Epidermal melanocyte (primary cell): ENCODE results near the gene GTF2F2.

Experiments
- DNase-seq: peaks from one replicate; pipeline ENCODE4 v3.0.0; 2011; ENCODE audit warnings: low spot score; ENCODE audit not compliant: insufficient read length

GTF2F2 gene, protein sequence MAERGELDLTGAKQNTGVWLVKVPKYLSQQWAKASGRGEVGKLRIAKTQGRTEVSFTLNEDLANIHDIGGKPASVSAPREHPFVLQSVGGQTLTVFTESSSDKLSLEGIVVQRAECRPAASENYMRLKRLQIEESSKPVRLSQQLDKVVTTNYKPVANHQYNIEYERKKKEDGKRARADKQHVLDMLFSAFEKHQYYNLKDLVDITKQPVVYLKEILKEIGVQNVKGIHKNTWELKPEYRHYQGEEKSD

DNA sequence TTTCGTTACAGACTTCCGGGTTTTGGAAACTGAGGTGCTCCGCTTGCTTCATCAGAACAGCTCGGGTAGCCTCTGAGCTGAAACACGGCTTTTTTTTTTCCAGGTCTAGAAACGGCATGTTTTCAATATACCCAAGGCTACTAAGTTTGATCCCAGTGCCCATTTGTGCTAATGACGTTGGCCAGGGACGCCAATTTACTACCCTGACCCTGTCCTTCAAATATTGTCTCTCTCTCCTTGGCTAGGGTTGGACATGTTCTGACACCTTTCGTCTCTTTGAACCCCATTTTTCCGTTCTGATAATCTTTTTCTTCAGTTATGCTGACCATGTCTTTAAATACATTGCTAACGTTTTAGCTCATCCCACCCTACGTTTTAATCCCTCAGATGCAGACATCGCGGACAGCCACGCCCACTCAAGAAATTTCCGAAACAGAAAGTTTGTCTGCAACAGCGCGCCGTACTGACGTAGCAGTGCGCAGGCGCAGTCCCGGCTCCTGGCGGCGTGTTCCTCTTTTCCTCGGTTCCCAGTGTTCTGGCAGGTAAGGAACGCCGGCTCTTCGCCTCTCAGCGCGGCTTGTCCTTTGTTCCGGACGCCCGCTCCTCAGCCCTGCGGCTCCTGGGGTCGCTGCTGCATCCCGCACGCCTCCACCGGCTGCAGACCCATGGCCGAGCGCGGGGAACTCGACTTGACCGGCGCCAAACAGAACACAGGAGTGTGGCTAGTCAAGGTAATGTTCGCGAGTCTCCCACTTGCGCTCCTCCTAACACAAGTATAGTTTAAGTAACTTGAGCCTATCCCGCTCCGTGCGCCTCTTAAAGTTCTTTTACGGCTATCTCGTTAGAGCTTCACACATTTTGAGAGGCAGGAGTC lies at the start of gene GTF2F2:
Gene GTF2F2, plus strand, starts transcription at position 520 of the 874 bp plus-strand sequence. Its CDS starts 146 bp downstream, at position 666.
- peak; percentile 73 for DNase-seq

DNA sequence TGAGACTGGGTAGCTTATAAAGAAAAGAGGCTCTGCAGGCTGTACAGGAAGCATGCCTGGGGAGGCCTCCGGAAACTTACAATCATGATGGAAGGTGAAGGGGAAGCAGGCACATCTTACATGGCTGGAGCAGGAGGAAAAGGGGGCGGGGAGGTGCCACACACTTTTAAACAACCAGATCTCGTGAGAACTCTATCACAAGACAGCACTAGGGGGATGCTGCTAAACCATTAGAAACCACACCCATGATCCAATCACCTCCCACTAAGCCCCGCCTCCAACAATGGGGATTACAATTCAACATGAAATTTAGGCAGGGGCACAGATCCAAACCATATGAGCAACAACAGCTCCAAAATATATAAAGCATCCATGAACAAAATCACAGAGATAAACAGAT lies 46.5 kb upstream of the GTF2F2 start:
- DNase-seq, result no peak

DNA sequence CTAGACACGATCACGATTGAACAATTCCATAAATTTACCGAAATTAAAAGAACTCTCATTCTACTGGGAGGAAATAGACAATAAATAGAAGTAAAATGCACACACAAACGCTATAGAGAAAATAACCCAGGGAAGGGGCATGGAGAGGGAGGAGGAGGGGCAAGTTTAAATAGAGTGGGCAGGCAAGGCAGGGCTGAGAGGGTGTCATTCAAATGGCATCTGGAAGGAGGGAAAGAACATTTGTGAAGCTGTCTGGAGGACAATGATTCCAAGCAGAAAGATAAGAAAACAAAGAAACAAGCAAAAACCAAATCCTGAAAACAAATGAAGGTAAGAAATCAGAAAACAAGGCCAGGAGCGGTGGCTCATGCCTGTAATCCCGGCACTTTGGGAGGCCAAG lies 45.6 kb upstream of the GTF2F2 start:
- DNase-seq, result no peak

DNA sequence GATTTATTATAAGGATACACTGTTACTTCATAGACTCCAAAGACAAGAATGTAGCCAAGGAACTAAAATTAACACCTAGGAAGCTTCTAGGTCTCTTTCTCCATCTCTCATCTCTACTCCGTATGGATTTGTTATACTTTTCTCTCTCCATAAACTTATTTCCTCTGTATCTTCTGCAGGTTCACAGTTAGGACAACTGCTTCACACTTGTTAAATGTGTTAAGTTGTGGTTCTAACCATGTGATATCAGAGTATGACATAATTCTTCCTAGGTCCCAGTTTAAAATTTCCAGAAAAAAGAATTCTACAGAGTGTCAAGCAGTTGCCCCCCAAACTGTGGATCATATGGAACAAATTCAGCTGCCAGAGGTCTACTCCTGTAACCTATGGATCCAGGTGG lies 42.3 kb upstream of the GTF2F2 start:
- no peak for DNase-seq

DNA sequence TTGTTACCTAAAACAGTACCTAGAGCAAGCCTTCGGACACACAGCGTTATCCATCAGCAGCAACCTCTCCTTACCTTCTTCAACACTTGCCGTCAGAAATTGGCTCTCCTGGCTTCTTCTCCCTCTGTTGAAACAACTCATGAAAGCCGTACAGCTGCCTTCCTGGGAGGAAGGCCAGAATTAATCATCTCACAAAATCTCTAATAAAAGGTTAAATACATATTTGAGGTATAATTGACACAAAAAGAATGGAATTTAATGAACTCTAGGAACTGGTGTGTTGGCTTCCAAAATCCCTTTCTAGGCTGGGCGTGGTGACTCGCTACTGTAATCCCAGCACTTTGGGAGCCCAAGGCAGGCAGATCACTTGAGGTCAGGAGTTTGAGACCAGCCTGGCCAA lies 37.3 kb upstream of the GTF2F2 start:
- DNase-seq, result no peak

DNA sequence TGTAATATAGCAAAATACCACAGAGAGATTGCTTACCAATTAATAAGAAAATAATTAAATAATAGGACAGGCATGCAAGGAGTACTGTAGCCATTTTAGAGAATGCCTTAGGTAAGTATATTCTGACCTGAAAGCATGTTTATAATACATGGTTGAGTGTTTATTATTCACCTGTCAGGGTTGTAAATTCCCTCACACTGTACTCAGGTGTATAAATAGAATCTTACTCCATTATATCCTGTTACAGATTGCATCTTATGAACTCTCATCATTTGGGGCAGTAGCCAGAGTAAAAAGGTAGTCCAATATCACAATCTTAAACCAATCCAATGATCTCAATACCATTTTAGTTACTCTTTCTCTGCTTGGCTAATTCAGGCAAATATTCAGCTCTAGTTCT lies 35.8 kb upstream of the GTF2F2 start:
- no peak for DNase-seq

DNA sequence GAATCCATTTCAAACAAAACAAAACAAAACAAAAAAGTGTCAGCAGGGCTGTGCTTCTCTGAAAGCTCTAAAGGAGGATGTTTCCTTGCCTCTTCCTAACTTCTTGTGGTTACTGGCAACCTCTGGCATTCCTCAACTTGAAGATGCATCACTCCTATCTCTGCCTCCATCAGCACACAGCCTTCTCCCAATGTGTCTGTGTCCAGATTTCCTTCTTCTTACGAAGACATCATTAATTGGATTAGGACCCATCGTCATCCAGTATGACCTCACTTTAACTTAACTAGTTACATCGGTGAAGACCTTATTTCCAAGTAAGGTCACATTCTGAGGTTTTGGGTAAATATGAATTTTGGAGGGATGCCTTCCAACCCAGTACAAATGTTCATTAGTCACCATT lies 33.8 kb upstream of the GTF2F2 start:
- no peak for DNase-seq

DNA sequence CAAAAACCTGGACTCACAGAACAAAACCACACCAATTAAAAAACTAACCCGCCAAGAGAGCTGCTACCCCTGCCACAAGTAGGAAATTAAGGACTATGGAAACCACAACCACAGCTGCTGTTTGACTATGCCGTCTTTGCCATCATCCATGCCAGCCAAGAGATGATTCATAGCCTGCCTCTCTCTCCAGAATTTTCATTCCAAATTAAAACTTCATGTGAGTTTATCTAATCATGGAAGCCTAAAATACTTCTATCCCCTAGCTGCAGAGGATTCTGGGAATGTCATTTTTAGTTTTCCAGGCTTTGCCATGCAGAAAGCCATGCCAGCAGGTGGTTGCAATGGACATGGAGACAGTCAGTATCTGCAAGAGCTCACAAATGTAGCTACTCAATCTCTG lies 27.6 kb upstream of the GTF2F2 start:
- DNase-seq, result peak; percentile 32

DNA sequence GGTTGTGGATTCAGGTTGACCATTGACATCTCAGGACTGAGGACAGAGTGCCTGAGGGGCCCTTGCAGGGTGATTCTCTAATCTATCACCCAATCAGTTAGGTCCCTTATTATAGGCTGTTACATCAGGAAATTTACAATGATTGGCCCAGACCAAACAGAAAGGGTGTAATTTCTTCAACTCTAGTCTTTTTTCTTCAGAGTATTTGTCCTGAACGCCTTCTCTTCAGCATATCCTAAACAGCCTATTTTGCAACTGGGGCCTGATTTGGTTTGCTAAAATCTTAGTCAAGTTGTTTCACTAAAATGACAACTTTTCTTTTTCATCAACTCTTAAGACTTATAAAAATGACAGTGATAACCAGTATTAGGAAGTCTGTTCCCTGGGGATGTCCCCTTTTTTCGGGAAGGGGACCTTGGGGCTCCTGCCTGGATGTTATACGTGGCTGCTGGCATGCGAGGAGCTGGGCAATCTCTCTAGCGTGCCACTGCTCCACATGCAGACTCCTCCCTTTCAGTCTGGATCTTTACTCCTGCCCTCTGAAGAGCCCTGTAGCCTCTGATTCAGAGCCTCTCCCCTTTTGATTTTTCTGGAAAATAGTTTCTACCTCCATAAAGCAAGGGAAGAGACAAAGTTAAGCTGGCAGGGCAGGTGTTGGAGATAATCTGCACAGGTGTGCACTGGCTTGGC lies 19.6 kb upstream of the GTF2F2 start:
- no peak for DNase-seq

DNA sequence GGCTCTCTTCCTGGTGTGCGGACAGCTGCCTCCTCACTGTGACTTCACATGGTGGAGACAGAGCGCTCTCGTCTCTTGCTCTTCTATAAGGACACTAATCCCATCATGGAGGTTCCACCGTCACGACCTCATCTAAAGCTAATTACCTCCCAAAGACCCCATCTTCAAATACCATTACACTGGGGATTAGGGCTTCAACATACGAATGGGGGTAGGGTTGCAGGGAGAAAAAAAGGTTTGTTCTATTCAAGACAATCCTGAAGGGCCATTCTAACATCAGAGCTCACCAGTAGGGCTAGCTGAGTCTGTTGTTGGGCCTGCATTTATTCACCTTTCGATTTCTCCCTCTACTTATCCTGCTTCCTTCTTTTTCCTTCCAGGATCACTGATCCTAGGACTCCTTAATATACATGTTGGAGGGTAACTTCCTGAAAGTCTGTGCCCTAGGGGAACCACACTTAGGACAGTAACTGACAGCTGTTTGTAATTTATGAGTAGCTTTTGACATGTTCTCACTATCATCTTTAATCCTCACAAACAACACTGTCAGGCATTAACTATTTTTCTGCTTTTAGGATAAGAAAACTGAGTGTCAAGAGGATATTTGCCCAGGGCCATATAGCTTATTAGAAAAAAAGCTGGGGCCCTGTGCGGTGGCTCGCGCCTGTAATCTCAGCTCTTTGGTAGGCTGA lies 18.8 kb upstream of the GTF2F2 start:
- DNase-seq, result no peak

DNA sequence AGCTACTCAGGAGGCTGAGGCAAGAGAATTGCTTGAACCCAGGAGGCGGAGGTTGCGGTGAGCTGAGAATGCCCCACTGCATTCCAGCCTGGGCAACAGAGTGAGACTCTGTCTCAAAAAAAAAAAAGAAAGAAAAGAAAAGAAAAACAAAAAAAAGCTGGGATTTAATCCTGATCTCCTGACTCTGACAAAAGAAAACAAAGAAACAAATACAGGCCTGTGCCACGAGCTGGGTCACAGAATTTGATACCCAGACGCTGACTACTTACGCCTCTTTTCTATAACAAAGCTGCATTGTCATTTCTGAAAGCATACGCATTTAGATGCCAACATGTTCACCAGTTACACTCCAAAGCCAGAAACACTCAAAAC lies 18.2 kb upstream of the GTF2F2 start:
- DNase-seq, result peak; percentile 34

DNA sequence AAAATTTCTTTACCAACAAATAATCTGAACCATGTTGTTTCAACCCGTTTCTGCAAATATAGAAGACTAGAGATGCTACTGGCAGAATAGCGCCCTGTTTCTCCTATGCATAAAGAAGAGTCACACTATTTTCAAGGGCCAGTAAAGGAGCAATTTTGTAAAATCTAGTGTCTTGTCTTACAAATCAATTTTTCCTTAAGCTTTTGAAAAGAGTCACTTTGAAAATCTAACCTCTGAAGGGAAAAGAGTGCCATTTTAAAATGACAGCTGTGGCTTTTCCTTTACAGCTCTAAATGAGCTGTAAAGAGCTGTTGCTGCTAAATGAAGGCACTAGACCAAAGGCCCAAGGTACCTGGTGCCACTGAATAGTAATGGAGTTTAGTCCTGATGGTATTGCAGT lies 16.9 kb upstream of the GTF2F2 start:
- DNase-seq, result no peak

DNA sequence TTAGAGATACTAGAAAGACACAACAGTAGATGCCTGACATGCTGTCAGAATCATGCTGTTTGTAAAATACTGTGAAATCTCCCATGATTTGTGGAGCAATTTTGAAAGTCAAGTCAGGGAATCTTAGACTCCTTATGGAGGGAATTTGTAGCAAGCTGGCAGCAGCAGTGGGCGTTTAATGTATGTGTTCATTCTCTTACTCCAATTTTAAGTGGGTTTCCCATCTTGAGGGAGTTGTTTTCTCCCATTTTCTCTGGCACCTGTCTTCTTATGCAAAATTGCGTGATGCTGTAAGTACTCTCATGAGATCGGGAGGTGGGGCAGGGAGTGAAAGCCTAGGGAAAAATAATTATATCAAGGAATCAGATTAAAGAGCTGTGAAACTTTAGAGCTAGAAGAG lies 16.0 kb upstream of the GTF2F2 start:
- DNase-seq, result no peak

DNA sequence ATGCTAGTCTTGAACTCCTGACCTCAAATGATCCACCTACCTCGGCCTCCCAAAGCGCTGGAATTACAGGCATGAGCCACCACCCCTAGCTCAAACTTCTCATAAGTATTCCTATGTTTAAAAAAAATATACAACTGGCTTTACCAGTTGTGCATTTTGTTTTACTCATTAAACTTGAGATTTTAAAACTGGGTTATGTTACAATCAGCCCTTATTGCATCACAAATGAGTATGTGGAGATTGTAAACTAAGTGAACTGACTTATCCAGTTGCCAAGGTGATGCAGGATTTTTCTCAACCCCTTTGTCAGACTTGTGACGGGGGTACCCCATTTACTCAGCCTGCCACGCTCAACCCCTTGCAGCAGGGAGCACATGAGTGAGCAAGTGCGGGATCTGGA lies 14.4 kb upstream of the GTF2F2 start:
- no peak for DNase-seq

DNA sequence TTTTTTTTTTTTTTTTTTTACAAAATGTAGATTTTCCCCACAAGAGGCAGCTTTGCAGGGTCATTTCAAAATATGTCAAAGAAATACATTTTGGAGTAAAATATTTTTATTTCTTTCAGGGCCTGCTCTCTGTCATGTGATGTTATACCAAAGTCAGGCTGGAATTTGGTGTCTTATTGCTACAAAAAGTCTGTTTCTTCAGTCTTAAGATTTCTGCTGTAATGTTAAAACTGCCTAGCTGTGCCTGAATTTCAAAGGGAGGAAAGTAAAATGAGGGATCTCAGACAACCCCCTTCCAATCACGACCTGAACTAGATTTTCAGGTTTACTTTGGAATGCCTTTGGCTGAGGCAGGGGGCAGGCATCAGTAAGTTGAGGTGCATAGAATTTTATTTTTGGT lies 12.8 kb upstream of the GTF2F2 start:
- no peak for DNase-seq

DNA sequence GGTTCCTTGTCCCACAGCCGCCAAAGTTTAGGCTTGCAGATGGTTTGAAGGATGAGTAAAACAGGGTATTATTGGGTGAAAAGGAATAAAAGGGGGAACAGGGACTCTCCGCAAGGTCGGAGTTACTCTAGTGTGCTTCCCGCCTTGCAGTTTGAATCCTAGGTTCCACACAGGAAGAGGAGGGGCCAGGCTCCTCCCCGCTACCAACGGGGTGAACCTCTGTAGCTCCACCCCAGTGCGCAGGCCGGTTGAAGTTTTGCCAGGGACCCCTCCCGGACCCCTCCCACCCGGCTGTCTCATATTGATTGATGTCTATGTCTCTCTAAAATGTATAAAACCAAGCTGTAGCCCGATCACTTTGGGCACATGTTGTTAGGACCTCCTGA lies 11.6 kb upstream of the GTF2F2 start:
- DNase-seq, result no peak

DNA sequence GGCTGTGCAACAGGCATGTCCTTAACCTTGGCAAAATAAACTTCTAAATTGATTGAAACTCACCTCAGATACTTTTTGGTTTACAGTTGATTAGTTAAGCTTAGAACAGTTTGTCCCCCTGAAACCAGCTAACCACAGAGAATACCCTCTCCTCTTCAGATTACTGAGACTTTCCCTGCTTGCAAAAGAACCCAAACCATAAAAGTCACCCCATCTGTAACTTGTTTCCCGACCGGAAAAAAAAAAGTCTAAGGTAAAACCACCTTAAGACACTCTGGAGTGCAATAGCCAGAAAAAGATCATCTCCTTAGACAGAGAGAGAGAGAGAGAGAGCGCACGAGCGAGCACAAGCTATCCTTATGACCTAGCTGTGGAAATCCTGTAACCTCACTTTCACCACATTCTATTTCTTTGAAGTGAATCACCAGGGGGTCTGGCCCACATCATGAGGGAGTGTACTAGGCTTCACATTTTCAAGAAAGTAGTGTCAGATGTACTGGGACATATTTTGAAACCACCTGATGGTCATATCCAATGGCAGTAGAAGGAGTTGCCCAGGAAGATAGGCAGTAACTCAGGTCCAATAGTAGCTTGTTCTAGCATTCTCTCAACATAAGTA lies 11.1 kb upstream of the GTF2F2 start:
- no peak for DNase-seq

DNA sequence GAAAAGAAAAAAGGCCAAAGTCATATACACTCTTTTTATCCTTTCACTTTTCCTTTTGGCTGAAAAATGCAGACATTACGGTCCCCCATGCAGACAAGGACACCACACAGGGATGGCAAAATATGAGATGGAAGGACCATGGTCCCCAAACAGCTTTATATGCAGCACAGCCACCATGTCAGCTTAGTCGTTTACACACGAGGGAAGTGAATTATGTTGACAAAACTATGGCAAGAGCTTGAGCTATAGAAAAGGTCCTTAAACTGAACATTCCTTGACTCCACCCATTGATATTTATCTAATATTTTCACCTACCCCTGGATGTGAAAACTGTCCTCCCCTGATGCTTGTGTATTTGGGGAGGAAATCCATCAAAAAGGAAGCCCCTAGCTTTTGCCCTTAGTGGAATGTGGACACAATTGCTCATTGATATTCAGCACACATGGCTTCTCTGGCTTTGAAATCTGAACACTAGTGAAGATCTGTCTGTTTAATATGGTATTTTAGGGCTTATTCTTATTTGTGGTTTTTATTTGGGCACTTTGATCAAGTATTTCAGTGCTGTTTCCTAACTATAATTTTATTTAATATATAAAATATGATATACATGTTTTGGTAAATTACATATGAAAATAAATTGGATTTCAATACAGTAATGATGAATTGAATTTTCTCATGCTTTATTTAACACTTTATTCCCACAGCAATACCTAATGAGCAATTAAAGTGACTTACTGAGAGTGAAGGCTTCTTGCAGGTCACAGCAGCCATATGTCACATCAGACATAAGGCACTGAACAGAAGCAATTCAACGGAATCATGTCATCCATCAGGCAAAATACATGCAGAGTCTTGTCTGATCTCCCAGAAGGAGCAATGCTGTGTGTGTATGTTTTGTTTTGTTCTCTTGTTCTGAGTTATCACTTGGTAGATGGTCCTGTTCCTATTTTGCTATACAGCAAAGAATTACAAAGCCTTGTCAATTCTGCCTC lies 6.8 kb upstream of the GTF2F2 start:
- DNase-seq, result no peak

DNA sequence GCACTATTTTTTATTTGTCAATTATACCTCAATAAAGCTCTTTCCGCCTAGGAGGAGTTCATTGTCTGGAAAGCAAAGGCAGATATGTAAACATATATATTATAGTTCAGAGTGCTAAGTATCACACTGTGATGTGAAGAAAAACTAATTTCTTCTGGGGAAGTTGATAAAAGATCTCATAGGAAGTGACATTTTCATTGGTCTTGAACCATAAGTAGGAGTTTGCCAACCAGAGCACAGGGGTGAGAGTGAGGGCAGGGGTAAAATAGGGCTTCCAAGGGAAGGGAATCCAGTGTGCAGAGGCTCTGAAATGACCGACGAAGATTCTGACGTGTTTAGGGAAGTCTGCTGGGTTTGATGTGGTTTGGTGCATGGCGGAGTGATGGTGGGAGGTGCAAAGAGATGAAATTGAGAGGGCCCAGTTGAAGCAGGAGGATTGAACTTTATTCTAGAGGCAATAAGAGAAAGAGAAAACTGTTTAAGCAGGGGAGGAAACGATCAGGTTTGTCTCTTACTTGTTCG lies 780 bp upstream of the GTF2F2 start:
- DNase-seq, result no peak
